COLO668 (cell line): ENCODE measurements around the gene ARHGEF17.
A peak's percentile ranks its signal among the peaks of the same experiment; 100 is the strongest.

Experiments
- DNase-seq: peaks from one replicate; lab custom pipeline; 2025; ENCODE audit not compliant: unreplicated experiment; lab: John Stamatoyannopoulos, UW

ARHGEF17 gene

DNA sequence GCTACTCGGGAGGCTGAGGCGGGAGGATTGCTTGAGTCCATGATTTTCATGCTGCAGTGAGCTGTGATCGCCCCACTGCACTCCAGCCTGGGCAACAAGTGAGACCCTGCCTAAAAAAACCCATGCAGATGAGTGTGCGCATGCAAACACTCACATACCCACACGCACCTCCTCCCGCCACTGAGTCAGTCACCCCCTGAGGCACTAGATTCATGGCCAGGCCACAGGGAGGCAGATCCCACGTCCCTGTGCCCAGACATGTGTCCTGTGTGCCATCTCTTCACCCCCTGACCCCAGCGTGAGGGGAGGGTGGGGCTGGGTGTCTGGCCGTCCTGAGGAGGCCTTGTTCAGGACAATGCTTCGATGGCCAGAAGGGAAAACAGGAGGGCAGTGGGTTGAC is 83.6 kb downstream of the ARHGEF17 start:
- DNase-seq, result no peak

- DNase-seq, result no peak
These were observed 84.3 kb downstream of the ARHGEF17 start for GRCh38 chr11:73392108-73393010.

GRCh38 chr11:73393011-73393380 is 84.9 kb downstream of the ARHGEF17 start:
- no peak for DNase-seq

- DNase-seq, result peak; percentile 56
These were observed 85.7 kb downstream of the ARHGEF17 start for GRCh38 chr11:73393479-73394415.

GRCh38 chr11:73394416-73395296 is 86.6 kb downstream of the ARHGEF17 start:
- no peak for DNase-seq

GRCh38 chr11:73395297-73396208 is 87.5 kb downstream of the ARHGEF17 start:
- DNase-seq, result no peak

DNA sequence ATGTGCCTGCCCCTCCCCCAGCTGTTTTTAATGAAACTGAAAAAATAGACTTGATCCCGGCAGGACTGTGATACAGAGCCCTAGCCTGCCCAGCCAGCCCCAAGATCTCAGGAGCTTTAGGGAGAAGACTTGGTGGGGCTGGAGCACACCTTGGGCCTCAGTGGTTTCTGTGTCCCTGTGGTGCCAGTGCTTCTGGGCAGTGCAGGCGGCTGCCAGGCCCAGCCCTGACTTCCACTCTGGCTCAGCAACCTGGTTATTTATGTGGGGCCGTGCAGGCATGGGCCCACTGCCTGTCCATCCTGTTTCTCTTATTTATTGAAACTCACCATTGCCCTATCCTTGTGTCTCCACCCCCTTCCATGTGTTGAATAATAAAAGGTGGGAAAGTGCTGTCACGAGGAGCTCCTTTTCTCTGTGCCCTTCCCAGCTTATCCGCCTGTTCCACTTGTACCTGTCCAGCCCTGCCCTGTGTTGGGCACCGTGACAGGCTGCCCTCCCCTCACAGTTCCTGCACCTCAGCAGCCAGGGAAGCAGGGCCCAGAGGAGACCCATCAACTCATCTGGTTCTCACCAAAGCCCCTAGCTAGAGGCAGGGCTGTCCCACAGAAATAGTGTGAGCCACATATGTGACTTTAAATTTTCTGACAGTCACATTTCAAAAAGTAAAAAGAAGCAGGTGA is 88.3 kb downstream of the ARHGEF17 start:
- no peak for DNase-seq

- DNase-seq, result no peak
These were observed 88.9 kb downstream of the ARHGEF17 start for GRCh38 chr11:73396985-73397384.

DNA sequence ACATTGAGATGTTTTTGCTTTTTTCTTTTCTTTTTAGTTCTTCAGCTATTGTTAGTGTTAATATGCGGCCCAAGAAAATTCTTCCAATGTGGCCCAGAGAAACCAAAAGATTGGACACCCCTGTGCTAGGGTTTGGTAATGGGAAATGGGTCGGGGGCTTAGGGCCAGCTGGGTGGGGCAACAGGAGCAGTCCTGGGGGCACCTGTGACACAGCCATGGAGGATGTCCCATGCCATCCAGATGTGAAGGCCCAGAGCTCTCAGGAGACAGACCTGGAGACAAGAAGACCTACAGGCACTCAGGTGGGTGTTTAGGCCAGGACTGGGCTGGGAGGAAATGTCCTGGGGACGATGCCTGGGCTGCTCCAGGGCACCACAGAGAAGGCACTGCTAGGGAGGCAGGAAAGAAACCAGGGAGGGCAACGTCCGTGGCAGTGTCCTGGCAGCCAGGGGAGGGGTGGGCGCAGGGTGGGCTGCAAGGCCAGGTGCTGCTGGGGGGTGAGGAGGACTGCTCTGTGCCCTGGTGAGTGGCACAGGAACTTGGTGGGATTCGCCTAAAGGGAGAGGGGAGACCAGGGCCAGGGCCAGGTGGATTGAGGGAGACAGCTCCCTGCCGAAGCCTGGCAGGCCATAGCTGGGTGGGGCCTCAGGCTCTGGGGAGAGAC is 89.5 kb downstream of the ARHGEF17 start:
- no peak for DNase-seq

- no peak for DNase-seq
These were observed 90.1 kb downstream of the ARHGEF17 start for GRCh38 chr11:73398132-73398526.

GRCh38 chr11:73398721-73399120 is 90.6 kb downstream of the ARHGEF17 start:
- no peak for DNase-seq

DNA sequence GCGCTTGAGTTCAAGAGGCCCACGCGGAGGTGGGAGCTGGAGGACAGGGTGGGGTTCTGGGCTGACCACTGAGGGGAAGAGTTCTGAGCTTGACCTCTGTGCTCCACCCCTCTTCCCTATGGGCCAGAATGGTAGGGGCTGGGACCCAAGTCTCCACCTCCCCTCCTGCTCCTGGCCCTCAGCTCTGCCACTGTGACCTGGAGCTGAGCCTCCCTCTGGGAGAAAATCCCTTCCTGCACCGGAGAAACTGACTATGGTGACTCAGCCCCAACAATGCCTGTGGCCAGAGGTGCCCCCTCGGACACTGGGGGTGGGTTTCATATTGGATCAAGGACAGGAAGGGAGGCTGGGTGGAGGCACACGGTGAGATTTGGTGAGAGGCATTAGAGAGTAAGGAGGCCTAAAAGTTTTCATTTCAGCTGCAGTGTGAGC is 91.1 kb downstream of the ARHGEF17 start:
- no peak for DNase-seq

GRCh38 chr11:73399636-73400035 is 91.6 kb downstream of the ARHGEF17 start:
- no peak for DNase-seq

GRCh38 chr11:73400293-73400692 is 92.2 kb downstream of the ARHGEF17 start:
- DNase-seq, result no peak

GRCh38 chr11:73401217-73401923 is 93.3 kb downstream of the ARHGEF17 start:
- no peak for DNase-seq

GRCh38 chr11:73401924-73402833 is 94.1 kb downstream of the ARHGEF17 start:
- DNase-seq, result no peak

DNA sequence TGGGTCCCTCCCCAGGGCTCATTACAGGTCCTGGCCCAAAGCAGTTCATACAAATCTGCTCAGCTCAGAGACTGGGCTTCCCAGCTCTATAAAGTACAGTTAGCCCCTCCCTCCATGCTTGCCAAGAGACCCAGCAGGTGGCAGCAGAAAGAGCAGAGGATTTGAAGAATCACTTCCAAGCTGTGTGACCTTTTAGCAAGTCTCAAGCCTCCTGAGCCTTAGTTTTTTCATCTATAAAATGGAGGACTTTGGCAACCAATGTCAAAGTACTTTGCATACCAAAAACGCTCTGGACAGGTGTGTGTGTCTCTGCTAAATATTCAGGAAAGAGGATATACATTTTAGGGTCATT is 94.7 kb downstream of the ARHGEF17 start:
- no peak for DNase-seq
